Femur (tissue), 1 donor: ENCODE data around the gene SLIT3.

Source experiments
- DNase-seq: peaks from one replicate; pipeline ENCODE4 v3.0.0-alpha.2; 2017

The SLIT3 gene

GRCh38 chr5:168844016-168844921, 456.7 kb downstream of the SLIT3 start:
- DNase-seq = no peak

- DNase-seq = no peak
Observed at GRCh38 chr5:168843277-168844015, 457.5 kb downstream of the SLIT3 start.

GRCh38 chr5:168842571-168843205, 458.3 kb downstream of the SLIT3 start:
- DNase-seq = no peak

- no peak for DNase-seq
Observed at GRCh38 chr5:168837852-168838251, 463.1 kb downstream of the SLIT3 start.

DNA sequence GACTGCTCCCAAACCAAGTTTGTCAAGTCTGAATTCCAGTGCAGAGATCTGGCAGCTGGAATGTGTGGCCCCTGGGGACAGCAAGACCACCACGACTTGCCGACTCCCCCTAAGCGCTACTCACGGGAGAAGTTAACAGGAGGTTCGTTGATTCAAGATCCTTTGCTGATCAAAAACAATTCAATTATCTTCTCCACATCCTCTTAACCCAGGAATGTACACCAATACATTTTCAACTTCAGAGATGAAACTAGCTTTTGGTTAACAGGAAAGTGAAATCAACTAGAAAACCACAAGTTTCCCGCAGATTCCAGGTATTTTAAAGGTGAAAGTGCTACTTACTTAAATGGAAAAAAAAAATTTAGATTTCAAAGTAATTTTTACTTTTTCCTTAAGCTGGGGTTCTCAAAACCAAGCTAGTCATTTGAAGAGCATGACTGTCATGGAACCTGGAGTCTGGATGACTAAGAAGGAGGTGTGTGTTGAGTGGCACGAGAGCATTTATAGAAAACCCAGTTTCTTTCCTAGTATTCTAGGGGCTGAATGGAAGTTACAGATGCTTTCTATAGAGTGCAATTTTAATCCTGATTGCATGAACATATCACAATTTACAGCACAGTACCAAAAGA, 464.2 kb downstream of the SLIT3 start:
- DNase-seq = no peak

DNA sequence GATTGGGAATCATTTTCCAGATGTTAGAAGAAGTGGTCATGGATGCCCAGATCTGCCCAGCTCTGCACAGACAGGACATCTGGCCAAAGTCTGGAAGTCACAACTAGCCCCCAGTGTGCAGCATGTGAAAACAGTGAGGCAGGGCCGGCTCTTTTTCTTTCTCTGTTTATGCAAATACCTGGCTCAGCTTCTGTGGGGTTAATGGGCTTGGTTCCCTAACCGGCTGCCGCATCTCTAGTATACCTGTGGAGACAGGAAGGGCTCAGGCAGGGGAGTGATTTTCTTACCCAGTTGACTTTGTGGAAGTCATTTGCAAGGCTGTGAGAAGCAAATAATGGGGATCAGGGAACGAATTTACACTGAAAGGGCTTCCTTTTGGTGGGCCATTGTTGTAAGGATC, 467.0 kb downstream of the SLIT3 start:
- no peak for DNase-seq

DNA sequence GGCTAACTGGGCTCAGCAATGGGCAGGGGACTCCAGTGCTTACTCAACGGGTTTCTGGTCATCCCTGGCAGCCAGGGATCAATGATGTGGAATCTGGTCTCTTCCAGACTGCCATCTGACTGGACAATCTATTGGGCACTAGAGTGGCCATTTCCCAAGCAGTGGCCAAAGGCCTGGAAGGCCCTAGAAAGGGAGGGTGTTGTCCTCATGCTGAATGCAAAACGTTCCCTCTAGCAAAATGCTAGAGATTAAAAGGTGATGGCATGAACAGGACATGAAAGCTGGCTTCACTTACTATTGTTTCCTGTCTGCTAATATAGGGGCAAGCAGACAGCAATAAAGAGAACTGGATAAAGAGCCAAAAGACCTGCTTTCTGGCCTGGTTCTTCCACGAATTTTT, 467.6 kb downstream of the SLIT3 start:
- DNase-seq = no peak

DNA sequence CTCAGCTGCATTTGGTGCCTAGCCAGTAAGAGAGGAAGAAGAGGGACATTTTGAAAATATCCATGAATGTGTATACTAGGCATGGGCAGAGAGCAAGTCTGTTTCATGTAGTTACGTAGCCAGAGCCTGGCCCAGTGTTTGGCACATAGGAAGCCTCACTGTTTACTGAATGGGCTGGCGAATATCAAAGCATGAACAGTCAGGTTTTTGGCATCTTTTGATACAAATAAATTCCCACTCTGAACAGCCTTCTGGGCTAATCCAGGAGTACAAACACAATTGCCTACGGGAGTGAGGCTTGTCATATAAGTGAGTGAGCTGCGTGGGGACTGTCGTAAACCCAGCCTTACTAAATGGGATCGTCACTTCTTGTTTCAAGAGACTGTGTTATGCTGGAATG, 468.6 kb downstream of the SLIT3 start:
- no peak for DNase-seq

GRCh38 chr5:168831383-168831782, 469.6 kb downstream of the SLIT3 start:
- DNase-seq = no peak

DNA sequence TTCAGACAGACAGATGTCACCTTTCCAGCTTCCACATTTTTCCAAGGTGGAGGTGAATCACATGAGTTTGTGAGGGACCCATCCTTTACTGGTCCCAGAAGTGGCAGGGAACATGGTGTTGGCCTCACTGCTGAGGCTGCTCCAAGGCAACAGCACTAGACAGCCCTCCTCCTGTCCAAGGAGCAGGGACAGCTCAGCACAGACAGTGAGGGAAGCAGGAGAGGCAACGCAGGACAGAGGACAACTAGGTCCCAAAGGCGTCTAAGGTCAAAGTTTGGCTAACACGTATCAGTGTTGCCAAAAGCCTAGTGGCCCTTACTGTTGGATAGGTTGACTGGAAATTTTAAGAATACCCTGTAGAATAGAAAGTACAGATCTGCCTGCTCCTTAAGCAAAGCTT, 470.1 kb downstream of the SLIT3 start:
- DNase-seq = no peak

DNA sequence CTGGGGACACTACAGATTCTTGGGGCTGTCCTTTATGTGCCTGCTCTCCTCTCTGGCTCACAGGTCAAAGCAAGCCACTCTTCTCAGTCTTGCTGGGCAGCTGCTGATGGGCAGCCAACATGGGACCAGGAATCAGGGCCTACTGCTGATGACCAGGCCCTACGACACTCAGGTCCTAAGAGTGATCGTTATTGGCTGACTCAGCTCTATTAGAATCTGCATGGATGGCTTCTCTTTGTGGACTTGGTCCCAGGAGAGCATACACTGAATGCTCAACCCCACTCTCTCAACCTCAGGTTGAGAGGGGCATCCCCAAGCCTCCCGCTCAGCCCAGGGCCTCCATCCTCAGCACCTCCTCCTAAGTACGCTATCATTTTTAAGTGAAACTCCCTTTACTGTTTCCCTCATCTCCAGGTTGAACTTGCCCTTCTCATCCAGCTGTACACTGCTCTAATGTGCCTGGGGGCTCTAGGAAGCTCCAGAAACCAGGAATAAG, 471.0 kb downstream of the SLIT3 start:
- DNase-seq = no peak

GRCh38 chr5:168829044-168829443, 471.9 kb downstream of the SLIT3 start:
- DNase-seq = no peak

DNA sequence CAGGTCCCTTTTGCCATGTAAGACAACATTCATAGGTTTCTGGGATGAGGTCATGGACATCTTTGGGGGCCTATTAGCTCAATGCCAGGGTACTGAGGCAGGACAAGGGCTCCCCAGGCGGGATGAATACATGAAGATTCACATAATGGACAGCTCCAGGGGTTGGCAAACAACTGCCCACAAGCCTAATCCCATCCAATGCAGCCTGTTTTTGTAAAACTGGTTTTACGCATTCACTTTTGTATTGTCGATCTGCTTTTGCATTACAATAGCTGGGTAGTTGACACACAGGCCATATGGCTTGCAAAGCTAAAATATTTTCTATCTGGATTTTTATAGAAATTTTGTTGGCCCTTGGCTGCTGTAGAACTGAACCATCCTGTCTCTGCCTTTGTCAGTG, 473.3 kb downstream of the SLIT3 start:
- no peak for DNase-seq

DNA sequence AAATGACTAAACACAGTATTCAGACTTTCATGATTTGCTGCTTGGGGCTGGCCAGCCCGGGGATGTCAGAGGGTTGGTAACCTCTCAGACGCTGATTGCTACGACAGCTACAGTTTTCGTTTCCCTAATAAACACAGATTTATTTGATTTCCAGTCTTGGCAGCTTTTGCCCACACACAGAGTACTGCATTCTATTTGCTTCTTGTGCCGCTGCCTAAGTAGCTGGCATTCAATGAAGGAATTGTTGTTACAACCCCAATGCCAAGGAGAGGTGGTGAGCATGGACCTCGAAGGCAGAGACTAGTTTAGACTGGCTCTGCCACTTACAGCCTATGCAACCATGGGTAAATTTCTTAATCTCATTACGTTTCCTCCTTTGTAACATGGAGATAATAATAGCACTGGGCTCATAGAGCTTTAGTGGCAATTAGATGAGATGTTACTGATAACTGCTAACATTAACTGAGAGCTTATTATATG, 474.7 kb downstream of the SLIT3 start:
- no peak for DNase-seq

GRCh38 chr5:168822745-168823281, 478.1 kb downstream of the SLIT3 start:
- DNase-seq = no peak

DNA sequence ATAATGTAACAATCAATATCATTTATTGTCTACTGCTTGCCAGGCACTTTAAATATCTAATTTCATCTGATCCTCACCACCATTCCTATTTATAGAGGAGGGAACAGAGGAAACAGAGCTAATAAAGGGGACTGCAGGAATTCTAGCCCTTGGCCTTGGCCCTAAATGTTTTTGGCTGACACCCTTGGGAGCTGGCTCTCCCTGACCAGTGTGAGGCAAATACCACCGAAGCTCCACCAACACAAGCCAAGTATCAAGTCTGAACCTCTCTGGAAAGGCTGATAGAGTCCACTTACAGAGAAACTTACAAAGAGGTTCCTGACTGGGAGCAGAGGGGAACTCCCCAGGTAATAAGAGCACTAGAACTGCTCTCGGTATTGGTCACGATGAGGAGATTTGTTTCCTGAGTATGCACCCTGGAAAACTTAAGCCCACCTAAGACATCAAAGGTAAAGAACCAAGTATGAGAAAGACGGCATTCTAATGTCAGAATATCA, 478.6 kb downstream of the SLIT3 start:
- DNase-seq = no peak

- DNase-seq = no peak
Observed at GRCh38 chr5:168820874-168821273, 480.1 kb downstream of the SLIT3 start.

GRCh38 chr5:168819004-168819621, 481.8 kb downstream of the SLIT3 start:
- DNase-seq = no peak

DNA sequence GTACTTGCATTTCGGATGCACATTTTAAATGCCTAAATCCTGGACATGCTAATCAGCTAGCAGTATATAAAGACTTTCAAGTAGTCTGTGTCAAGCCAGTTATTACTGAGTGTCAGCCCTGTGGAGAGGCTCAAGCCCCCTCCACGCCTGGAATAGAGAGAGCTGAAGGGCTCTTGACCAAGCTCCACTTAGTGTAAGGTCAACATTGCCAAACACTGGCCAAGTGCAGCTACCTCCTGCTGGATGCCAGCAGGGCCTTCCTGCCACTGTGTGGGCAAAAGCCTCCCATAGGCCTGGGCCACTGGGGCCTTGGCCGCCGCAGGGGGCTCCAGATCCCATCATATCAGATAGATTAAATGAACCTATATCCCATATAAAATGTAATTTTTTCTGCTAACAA, 482.4 kb downstream of the SLIT3 start:
- no peak for DNase-seq

GRCh38 chr5:168817591-168817990, 483.3 kb downstream of the SLIT3 start:
- DNase-seq = no peak

GRCh38 chr5:168816661-168817060, 484.3 kb downstream of the SLIT3 start:
- no peak for DNase-seq
